Left kidney (tissue), 2 donors: ENCODE data around the gene C6orf15. TPM values are rescaled to one million over a fixed set of nuclear protein-coding genes. Genes with fewer than 3 reads are reported as not detected.
A peak's percentile ranks its signal among the peaks of the same experiment; 100 is the strongest.

ENCODE experiments used
- DNase-seq: peaks from one replicate; pipeline ENCODE4 v3.0.0-alpha.2; 2013
- polyA plus RNA-seq: library from polyadenylated mRNA; unstranded; fragments of 120-200 nt; gene quantifications from one replicate; pipeline ENCODE4 v1.2.1, GENCODE V29; 2013; ENCODE audit not compliant: insufficient read length

The C6orf15 gene
- polyA plus RNA-seq, 1 donor = not detected

GRCh38 chr6:31107052-31107451 lies 5.3 kb downstream of the C6orf15 start:
- DNase-seq = no peak

DNA sequence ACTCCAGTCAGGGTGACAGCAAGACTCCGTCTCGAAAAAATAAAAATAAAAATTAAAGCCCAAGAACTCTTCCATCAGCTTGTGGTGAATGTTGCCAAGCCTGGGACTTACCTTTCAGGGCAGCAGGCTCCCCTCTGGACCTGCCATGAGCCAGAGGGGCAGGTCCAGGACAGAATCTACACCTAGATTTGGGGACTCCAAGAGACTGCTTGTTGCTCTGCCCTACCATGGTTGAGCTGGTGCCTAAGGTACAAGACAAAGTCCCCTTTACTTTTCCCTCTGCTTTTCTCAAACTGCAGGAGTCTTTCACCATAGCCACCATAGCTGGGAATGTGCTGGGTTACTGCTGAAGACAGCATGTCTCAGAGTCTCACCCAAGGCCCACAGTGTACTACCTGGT lies 9.2 kb downstream of the C6orf15 start:
- DNase-seq = no peak

DNA sequence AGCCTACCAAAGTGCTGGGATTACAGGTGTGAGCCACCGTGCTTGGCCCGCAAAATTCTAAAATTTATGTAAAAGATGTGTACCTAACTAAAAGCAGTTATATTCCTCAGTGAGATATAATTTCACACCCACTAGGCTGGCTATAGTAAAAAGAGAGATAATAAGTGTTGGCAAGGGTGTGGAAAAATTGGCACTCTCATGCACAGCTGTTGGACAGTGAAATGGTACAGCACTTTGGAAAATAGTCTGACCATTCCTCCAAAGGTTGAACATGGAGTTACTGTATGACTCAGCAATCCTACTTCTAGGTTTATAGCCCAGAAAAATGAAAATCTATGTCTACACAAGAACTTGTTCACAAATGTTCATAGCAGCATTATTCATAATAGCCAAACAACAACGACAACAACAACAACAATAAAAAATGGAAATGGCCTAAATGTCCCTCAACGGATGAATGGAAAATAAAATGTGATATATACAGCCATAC lies 13.9 kb downstream of the C6orf15 start:
- DNase-seq = no peak

DNA sequence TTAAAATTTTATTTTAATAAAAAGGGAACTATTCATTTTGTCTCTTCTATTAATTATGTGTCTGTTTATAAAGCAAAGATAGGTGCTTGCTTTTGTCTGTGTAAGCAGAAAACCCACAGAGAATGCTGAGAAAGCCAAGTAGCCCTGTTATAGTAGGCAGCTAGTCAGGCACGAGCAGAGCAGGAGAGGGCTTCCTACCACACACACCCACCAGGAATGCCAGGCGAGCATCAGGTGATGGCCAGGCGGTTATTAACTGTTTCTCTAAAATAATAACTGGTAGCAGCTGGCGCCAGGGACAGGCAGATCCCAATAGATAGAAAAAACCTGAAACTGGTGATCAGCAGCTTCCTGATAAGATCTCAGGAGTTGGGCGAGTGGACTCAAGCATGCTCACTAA lies 15.7 kb downstream of the C6orf15 start:
- DNase-seq = no peak

DNA sequence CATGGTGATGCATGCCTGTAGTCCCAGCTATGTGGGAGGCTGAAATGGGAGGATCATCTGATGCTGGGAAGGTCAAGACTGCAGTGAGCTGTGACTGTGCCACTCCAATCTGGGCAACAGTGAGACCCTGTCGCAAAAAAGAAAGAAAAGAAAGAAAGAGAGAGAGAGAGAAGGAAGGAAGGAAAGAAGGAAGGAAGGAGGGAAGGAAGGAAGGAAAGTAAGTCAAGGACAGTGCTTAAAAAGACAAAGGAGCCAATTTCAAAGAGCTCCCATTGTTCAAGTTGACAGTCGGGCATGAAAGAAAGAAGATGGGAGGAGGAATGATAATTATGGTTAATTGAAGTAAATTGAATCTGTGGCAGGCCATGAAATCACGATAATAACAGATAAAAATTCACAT lies 16.2 kb downstream of the C6orf15 start:
- no peak for DNase-seq

GRCh38 chr6:31094389-31094881 lies 17.9 kb downstream of the C6orf15 start:
- DNase-seq = no peak

GRCh38 chr6:31092769-31093505 lies 19.4 kb downstream of the C6orf15 start:
- no peak for DNase-seq

DNA sequence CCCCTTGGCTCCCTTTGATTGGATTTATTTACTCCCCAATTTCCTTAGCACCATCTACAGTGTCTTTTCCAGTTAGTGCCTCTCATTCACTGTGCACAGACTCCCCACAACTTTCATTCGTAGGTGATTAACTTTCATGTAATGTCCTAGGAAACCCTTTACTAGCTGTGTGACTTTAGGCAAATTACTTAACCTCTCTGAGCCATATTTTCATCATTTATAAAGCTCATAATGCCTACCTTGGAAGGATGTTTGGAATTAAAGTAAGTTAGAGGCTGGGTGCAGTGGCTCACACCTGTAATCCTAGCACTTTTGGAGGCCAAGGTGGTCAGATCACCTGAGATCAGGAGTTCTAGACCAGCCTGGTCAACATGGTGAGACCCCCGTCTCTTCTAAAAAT lies 20.1 kb downstream of the C6orf15 start:
- DNase-seq = no peak

DNA sequence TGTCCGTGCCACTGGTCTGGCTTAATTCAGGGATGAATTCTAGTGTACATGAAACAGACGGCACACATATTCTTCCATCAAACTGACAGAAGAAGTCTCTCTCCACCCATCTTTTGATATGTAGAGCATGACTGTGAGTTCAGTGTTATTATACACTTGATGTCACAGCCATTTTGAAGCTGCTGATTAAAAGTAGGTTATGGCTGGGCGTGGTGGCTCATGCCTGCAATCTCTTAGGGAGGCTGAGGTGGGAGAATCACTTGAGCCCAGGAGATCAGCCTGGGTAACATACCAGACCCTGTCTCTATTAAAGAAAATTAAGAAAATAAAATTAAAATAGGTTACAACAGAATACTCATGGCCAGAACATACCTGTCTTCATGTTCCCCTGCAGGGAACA lies 20.7 kb downstream of the C6orf15 start:
- DNase-seq = no peak

DNA sequence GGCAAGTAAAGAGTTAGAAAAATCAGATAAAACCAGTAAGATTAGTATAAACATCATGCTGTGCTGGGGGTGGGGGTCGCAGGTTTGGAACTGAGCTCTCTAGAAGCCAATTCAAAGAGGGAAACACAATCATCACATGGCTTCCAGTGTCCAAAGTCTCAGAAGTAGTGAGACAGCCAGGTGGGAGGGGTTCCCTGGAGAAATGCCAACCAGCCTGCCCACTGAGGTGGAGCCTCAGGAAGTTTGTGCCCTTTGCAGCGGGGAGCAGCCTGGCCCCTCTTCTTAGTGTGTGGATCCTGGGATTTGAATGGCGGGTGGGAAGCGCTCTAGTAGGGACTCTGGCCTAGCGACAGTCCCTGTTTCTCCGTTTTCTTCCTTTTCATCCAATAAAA lies 21.4 kb downstream of the C6orf15 start:
- no peak for DNase-seq

- DNase-seq = no peak
Observed at GRCh38 chr6:31090275-31090972, 22.0 kb downstream of the C6orf15 start.

- DNase-seq = peak; percentile 87
Observed at GRCh38 chr6:31087494-31088089, 24.8 kb downstream of the C6orf15 start.

DNA sequence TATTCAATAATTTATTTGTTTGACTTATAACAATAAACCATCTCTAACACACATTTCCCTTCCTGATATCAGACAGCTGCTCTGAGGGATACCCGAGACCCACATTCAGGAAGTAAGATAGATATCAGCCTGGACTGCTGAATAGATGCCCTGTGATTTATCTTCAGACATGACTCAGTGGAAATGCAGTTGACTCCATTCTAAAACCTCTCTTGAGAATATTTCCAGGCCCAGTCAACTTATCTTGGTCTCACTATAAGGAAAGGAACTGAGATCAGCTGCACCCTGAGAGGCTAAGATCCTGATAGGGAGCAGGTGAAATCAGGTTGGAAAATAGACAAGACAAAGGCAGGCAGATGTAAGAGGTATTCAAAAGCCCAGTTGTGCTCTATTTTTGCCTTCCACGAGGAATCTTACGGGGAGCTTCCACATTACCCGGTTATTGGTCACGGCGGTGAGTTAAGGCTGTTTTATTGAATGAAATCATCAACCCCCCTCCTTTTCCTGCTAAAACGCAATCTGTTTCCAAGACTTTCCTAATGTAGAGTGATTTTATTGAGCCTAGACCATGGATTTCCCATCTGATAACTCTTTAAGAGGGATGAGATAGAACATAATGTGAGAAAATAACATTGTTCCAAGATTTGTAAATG lies 25.5 kb downstream of the C6orf15 start:
- DNase-seq = no peak

DNA sequence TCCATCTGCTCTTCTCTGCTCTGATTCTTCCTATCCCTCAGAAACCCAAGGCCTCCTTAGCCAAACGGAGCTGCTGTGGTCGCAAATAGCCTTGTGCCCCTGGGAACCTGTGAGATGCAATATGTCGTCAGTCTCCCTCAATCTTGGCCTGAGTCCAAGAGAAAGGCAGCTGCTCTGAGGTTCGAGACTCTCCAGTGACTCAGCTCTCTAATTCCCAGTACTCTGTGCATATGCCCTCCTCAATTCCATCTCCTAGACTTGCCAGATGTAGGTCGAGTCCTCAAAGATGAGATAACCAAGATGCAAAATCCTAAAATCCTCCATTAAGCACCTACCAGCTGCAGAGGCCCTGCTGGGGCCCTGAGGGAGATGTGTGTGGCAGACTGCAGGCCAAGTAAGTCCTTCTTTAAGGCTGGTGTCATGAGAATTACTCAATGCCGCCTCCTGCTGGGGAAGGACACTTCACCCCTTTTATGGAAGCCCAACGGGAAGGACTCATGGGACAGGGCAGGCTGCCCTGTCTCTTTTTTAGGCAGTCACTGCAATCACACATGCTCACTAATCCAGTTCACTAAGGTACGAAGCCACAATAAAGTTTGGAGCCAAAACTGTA lies 28.5 kb downstream of the C6orf15 start:
- no peak for DNase-seq

GRCh38 chr6:31081872-31082271 lies 30.5 kb downstream of the C6orf15 start:
- no peak for DNase-seq

GRCh38 chr6:31079656-31080261 lies 32.6 kb downstream of the C6orf15 start:
- peak; percentile 76 for DNase-seq

DNA sequence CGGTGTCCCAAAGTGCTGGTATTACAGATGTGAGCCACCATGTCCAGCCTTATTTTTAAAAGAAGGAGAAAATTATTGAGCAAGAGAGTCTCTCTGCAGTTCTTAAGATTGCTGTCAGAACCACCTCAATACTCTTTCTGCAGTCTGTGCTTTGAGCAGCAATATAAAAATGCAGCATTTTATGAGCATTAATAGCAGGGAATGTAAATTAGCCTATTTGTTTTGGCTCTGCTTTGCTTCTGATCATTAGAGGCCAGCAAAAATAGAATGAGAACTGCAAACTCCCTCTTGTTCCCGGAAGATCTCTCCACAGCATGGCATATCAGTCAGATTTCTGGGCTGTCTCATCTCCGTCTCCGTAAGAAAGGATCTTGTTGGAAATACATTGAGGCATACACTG lies 35.8 kb downstream of the C6orf15 start:
- DNase-seq = no peak

DNA sequence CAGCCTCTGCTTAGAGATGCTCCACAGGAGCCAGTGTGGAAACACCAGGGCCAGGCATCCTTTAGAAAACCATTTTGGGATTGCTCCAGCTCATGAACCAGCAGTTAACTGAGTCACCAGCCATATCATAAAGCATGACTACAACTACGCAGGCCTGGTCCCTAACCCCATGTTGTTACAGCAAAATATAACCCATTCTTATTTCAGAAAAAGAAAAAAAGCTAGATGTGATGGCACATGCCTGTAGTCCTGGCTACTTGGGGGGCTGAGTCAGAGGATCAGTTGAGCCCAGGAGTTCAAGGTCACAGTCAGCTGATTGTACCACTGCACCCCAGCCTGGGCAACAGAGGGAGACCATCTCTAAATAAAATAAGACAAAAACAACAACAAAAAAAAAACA lies 36.8 kb downstream of the C6orf15 start:
- no peak for DNase-seq

DNA sequence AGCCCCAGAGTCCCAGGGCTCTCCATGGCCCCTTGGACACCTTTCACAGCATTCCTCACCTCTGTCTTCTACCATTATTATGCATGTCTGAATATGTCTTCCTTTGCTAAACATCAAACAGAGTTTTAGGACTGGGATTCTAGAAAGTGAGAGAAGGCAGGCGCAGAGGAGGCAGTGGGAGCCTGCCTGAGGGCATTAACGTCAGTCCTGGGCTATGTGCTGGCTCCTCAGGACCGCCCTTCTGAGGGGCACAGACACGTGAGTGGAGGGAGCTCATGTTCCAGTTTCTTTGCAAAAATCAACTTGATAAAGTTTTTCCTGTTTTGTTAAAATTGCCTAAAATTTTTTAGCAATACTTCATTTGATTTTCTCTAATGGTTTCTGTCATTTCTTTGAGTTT lies 38.0 kb downstream of the C6orf15 start:
- DNase-seq = no peak

- DNase-seq = peak; percentile 63
Observed at GRCh38 chr6:31070711-31071197, 41.6 kb downstream of the C6orf15 start.

DNA sequence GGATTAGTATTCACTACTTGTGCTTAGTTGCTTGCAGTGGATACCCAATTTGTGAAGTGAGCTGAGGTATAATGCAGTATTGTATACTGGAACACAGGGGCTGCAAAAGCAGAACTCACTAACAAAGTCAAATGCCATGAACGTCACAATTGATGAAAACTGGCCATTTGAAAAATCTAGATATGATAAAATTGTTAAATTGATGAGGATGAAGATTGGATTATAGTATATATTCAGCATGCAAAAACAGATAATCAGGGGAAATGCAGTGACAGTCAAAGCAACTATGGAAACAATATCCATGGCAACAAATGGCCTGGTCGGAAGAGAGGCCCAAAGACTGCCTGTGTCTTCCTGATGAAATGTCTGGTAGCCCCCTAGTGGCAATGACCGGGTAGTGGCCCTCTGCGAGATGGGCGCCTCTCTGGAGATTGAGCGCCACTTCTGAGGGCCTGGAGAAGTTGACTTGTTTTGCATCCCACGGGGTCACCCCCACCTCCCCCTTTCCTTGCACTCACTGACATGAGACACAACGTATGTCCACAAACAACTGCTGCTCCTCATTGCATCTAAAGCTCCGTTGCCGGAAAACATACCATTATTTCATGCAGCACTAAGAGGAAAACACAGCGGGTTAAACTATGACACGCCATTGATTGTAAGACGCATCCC lies 43.6 kb downstream of the C6orf15 start:
- peak; percentile 76 for DNase-seq
